Stimulated activated CD4-positive, alpha-beta T cell treated with anti-CD3 and anti-CD28 coated beads, Interleukin-12 subunit alpha, Interleukin-12 subunit beta, amount 100 ng/mL, for 48 hours (primary cell): ENCODE data around the gene VEPH1.

Experiments
- DNase-seq, 3 donors: peaks; one replicate each; pipeline ENCODE4 v3.0.0-alpha.2; 2020; ENCODE audit warnings: low read depth in 2 of 3, low spot score in 1 of 3

VEPH1 gene

DNA sequence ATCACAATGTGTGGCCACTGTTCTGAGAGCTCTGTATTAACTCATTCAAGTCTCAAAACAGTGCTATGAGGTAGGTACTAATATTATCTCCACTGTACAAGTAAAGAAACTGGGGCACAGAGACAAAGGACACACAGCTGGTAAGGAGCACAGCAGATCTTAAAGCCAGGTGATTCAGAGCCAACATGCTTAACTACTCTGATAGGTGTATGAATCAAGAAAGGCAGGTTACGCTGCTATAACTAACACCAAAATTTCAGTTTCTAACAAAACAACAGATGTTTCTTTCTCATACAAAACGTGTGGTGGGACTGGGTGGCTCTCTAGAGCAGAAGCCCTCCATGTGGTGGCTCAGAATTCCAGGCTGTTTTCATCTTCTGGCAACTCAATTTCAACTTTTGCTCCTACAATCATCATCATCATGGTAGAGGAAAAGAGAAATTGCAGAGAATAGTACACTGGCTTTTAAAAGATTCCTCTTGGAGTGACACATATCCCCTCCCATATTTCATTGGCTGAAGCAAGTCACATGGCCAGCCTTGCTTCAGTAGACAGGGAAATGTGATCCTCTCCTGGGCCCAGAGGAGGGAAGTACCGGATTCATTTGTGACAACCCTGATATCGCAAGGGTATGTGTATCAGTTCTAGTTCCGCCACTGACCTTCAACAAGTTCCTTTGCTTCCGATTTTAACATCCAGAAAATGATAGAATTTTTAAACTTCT lies 192.7 kb downstream of the VEPH1 start:
- no peak for DNase-seq

DNA sequence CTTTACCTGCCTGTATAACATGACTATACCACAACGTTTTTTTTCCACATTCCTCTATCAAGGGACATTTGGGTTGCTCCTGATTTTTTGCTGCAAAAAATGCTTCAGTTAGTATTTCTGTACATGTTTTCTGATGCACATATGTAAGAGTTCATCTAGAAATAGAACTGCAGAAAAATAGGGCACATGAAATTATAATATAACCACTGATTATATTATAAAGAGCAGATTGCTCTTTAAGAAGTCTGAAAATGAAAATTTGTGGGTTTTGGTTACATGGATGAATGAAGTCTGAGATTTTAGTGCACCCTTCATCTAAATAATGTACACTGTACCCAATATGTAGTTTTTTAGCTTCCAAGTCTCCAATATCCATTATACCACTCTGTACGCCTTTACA lies 196.7 kb downstream of the VEPH1 start:
- DNase-seq, result no peak

DNA sequence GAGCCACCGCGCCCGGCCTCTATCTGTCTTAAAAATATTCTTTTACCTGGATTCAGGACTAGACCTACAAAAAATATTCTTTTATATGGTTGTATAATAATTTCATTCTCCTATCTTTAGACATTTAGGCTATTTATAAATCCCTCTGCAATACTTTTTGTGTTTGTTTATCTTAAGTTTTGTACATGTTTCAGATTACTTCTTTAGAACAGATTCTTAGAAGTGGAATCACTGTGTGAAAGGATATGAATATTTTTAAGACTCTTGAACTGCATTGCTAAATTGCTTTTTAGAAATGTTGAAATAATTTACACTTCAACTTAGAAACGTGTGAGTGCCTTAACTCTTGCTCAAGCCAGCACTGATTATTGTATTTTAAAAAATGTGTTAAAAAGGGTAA lies 197.8 kb downstream of the VEPH1 start:
- DNase-seq, result no peak

DNA sequence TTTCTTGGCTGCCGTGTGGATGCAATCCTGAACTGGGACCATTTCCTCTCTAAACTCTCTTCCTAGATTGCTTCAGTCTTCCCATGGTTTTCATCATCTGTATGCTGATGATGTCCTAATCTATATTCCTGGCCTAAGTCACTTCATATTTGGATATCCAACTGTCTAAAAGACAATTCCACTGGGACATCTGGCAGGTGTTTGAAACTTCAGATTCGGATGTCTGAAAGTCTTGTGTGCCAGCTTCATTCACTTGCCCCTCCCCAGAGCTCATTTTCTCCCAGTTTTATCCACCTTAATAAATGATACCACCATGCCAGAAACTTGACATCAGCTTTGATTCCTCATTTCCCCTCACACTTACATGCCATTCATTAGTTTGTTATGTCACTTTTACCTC lies 201.5 kb downstream of the VEPH1 start:
- DNase-seq, result no peak

DNA sequence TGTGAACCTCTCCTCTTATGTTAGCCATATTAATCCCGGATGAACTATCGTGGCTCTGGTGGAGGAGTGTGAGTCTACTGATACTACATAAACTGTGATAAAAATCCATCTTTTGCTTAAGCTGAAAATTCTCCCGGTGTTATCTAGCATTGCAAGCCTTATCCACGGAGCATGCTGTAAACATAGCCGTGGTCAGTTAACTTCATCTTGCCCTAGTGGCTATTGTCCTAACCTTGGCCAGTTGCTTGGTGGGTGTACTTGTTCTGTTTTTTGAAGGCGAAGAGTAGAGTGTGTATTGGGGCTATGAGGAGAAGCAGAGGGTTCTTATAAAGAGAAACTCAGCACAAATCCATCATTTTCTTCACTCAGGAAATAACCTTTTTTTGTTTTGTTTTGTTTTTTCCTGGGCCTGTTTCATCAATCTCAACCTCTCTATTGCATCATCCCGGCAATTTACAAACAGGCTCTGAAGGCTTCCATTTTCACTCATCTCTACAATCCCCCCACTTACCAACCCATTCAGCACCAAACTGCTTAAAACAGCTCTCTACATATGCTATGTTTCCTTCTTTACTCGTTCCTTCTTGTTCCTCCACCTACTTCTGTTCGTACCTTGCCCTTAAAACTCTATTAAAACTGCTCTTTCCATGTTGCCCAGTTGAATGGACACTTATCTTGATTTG lies 202.1 kb downstream of the VEPH1 start:
- DNase-seq, result no peak

DNA sequence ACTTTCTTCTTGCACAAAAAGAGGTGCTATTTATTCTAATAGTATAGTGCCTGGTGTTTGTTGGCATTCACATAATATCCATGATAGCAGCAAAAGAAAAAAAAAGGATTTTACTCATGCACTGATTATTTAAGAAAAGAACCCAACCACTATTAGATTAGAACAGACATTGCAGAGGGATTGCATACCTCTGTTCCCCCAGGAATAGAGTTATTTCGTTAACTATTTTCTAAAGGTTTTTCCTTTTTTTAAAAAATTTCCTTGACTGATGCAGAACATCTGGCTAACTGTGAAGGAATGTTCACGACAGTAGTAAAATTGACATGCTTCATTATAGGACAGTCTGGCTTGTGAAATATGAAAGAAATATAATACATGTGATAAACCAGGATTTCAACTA lies 203.1 kb downstream of the VEPH1 start:
- DNase-seq, result no peak

DNA sequence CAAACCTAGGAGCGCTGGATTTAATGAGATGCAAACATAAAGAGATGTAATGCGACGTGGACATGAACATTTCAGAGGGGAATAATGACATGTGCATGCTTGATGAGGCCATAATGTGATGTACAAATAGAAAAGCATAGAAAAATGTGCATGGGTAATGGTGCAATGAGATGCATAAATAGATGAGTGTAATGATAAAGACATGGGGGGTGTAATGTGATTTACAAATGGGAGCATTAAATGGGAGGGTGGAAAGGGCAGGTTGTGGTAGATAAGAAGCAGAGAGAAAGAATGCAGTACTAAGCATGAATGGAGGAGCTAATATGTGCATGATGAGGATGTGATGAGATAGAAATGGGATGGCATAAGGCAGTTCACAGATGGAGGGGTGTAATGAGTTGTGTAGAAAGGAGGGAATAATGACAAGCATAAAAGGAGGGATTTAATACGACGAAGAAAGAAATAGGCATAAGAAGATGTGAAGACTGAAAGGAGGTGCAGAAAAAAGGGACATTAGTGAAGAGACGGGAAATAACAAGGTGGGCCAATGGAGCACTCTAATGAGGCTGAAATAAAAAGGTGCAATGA lies 205.8 kb downstream of the VEPH1 start:
- DNase-seq, result no peak

DNA sequence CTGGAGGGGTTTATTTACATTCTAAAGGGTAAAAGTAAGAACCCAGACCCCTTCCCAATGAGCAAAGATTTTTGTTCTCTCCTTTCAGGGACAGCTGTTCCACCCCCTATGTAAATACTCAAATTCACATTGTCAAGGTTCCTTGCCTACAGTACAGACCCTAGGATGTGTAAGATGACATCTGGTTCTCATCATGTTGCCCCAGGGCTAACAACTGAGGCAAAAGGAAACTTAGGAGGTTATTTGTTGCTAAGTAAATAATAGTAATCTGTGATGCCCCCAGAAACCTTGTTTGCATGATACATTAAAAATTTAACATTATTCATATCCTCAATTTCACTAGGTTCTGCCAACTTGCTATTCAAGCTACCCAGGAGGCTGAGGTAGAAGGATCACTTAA lies 208.3 kb downstream of the VEPH1 start:
- no peak for DNase-seq

DNA sequence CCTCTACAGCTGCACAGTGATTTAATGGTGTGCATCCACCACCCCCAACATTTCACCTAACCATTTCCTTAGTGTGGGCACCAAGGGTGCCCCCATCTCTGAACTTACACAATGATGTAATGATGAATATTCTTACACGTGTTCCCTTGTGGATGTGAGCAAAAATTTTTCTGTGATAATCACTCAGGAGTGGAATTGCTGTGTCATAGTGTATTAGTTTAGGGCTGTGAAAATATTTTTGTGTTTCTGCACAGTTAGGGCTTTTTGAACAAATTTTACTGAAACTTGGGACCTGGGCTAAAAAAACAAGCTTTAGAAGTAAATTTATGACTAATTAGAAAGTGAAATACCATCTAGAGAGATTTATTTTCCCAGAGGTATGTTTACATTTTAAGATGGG lies 208.7 kb downstream of the VEPH1 start:
- no peak for DNase-seq

DNA sequence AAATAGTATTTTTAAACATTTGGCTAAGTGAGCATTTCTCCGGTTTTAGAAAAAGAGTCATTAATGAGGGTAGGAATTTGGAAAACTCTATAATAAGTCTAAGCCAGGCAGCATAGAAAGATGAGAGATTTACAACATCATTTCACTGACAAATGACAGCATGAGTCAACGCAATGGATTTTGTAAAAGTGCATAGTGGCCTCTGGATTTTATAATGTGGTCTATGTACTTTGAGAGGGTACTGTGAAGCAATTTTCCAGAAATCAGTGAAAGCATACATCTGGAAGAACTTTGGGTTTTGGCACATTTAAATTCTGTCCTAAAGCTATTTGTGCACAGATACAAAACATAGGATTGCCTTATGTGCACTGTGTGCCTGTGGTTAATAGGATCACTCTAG lies 212.4 kb downstream of the VEPH1 start:
- DNase-seq, result no peak

DNA sequence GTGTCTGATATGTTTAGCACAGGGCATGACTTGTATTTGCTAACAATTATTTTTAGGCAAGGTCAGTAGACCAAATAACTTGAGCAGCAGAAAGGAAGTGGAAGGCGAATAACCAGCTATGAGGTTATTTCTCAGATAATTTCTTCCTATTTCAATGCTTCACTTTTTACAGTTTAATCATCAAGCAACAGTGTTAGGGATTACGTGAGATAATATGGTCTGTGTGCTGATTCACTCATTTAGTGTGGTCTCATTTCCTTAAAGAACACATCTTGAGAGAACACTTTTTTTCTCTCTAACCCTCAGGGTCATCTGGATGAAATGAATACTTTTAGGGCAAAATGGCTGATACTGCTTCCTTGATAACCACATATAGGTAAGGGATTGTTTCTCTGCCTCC lies 217.2 kb downstream of the VEPH1 start:
- DNase-seq, result no peak

DNA sequence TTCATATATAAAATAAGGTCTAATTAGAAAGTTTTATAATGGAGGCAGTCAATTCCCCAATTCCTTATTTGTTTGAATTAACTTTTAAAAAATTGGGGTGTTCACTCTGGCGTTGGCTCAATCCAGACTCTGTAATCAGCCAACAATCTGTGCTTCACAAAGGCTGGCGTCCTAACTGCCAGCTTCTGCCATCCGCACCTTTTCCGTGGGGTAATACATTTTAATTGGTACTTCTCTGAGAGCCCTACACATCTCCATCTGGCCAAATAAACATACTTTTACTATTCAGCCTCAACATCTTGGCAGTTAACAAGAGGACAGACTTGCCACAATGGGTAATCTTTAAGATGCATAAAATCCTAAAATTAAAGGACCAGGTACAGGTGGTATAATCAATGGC lies 218.1 kb downstream of the VEPH1 start:
- no peak for DNase-seq

DNA sequence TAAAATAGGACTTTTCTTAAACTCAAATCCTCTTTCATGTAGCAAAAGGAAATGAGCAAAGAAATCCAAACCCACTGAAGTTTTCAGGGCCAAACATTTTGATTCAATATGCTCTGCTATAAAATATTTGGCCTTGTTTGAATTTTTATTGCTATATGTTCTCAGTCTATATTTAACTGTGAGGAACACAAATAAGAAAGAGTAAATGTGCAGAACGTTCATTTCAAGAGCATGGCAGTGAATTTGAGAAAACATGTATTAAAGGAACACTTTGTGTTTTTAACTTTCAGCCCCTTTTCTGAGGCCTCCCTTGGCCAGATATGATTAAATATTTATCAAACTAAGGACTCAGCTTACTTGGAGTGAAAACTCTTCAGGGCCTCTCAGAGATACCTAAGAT lies 218.5 kb downstream of the VEPH1 start:
- DNase-seq, result no peak

DNA sequence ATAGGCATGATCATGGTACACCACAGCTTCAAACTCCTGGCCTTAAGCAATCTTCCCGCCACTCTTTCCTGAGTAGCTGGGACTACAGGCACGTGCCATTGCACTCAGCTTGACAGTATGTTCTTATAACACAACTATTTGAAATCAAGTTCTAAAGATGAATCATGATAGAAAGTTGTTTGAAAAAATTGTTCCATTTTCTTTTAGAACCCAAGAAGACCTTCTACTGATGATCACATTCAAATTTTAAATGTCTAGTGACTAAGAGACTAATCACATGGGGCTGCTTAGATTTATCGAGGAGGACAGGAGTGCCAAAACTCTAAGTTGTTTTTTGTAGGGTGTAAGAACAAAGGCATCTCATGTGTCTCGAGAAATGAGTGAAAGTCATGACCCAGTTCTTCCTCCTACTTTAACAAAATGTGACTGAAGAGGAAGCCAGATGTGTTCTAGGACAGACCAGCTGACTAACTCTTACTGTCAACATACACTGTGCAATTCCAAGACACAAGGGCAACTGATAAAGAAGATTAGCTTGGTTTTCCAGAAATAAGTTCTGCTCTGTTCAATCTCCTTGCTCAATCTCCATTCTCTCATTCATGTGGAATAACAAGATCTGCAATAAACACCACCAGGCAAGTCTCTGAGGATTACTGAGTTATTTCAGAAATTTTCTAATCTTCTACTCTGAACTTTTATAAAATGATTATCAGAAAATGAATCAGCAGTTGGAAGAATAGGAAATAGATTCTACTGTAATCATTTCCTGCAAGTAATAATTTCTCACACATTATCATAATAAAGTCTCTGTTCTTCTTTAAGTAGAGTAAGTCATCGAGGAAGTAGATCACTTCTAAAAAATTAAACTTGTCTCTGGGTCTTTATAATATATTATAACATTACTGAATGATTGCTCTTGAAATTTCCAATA lies 220.7 kb downstream of the VEPH1 start:
- DNase-seq, result no peak

DNA sequence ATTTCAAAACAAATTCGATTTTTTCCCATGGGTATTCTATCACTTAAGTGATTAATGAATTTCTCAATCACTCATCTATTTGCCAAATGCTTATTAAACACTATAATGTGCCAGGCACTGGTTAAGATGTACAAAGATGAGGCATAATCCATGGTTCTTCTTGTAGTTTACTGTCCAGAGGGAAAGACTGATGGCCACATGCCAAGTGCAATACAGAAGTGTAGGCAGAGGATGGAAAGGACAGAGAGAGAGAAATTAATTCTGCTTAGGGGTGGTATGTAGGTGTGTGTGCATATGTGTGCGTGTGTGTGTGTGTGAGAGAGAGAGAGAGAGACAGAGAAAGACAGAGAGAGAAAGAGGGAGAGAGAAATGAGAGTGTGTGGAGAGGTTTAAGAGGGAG lies 222.4 kb downstream of the VEPH1 start:
- DNase-seq, result no peak

DNA sequence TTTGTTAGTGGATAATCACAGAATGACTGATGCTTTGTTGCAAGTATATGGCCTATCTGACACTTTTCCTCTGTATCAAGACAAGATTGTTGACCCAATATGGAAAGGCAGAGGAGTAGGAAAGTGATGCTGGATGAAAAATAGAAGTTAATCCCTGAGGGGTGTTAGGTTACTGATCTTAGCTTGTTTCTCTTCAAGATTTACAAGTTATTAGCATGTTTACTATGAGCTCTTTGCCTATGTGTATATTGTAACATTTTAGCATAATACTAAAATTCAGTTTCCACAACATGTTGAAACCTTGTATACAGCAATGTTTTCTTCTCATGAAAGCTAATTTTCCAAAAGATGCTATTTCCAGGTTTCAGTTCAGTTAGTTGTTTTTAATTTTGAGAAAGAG lies 222.9 kb downstream of the VEPH1 start:
- DNase-seq, result no peak

DNA sequence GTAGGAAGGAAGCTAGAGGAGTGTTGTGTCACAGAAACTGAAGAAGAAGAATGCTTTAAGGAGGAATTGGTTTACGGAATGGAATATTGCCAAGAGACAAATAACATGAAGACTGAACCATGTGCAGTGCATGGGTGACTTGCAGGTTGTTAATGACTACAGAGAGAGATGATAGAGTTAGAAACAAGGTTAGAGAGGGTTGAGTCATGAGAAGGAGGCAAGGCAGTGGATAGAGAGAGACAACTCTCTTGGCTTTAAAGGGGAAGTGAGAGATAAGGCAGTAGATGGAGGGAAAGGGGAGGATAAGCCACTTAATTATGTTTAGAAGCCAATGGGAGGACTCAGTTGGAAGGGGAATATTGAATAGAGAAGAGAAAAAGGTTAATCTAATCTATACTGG lies 224.0 kb downstream of the VEPH1 start:
- no peak for DNase-seq

DNA sequence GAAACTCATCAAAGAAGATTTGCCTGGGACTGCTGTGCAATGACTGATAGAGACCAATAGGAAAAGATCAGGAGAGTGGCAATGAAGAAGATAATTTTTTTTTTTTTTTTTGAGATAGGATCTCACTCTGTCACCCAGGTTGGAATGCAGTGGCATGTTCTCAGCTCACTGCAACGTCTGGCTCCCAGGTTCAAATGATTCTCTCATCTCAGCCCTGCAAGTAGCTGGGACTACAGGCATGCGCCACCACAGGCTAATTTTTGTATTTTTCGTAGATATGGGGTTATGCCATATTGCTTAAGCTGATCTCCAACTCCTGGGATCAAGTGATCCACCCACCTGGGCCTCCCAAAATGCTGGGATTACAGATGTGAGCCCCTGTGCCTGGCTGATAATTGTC lies 226.4 kb downstream of the VEPH1 start:
- DNase-seq, result no peak

DNA sequence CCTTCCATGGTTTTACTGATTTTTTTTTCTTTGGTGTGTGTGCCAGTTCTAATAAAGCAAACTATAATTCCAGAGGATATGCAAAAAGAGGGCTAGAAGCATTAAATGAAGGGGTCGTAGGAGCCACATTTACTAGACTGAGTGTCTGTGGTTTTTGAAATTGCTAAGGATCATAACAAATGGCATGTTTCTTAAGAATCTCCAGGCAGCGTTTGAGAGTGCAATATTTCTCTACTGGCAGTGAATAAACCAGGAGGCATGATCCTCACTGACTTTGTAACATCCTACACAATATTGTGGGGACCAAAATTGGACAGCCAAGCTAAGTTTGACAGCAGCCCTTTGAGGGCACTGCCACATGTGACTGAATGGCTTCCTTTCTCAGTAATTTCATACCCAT lies 227.4 kb downstream of the VEPH1 start:
- no peak for DNase-seq

DNA sequence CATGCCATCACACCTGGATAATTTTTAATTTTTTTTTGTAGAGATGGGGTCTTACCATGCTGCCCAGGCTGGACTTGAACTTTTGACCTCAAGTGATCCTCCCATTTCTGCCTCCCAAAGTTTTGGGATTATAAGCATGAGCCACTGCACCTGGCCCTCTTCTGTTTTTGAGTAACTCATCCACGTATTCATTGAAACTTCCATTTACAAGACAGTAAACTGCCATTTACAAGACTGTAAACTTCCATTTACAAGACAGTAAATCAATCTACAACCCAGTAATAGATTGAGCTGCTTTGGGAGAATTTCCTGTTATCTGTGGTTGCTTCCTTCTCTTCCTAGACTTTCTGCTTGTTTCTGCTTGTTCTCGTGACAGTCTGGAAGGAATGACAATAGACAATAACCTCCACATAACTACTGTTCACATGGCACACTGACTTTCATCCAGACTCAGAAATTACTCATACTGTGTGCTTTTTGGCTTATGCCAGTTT lies 228.5 kb downstream of the VEPH1 start:
- no peak for DNase-seq

DNA sequence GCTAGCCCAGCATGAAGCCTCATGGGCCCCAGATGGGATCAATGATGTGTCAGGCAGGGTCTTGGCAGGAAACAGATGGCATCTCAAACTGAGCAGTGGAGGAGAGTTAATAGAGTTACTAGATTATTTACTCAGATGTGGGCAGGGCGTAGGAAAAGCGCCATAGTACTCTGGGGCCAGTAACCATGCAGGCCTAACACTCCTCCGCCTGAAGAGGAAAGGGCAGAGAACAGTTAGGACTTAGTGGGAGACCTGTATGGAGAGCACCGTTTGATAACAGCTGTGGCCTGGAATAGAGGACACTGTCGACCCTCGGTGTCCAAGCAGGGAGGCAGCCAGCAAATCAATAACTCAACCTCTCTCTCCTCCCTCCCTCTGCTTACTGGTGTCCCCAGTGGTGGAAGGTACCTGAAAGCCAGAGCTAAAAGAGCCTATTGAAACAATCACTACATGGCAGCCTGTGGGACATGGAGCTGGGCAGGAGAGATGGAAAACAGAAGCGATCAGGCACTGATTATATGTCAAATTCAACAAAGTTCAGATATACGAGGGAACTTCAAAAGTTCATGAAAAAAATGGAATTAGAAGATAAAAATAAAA lies 231.8 kb downstream of the VEPH1 start:
- DNase-seq, result no peak
